Activated CD4-positive, alpha-beta T cell treated with anti-CD3 and anti-CD28 coated beads, Interleukin-2, amount 50 U/mL, for 24 hours (primary cell): ENCODE data around the gene ITGAD.

Source experiments
- DNase-seq, 2 donors: peaks; one replicate each; pipeline ENCODE4 v3.0.0-alpha.2; 2020; ENCODE audit warnings: low read depth in 1 of 2, low spot score in 1 of 2

Gene ITGAD

DNA sequence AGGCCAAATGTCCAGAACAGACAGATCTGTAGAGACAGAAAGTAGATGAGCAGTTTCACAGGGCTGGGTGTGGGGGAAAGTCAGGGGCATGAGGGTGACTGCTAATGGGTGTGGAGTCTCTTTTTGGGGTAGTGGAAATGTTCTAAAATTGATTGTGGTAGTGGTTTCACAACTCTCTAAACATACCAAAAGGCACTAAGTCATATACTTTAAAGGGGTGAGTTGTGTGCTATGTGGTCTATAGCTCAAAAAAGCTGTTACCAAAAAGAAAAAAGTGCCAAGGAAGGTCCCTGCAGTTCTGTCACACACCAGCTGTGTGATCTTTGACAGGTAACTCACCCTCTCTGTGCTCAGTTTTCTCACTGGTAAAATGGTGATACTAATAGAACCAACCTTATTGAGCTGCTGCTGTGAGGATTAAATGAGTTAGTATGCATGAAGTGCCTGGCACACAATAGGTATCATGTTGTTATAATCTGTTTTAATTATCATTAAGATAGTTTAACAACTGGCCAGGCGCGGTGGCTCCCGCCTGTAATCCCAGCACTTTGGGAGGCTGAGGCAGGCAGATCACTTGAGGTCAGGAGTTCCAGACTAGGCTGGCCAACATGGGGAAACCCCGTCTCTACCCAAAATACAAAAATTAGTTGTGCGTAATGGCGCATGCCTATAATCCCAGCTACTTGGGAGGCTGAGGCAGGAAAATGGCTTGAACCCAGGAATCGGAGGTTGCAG lies 27.8 kb upstream of the ITGAD start:
- DNase-seq = no peak

DNA sequence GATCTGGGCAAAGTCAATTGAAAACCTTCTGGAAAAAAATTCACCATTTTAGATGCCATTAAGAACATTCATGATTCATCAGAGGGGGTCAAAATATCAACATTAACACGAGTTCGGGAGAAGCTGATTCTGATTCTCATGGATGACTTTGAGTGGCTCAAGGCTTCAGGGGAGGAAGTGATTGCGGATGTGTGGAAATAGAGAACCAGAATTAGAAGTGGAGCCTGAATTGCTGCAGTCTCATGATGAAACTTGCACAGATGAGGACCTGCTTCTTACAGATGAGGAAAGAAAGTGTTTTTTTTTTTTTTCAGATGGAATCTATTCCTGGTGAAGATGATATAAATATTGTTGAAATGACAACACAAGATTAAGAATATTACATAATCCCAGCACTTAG lies 25.3 kb upstream of the ITGAD start:
- DNase-seq = no peak

DNA sequence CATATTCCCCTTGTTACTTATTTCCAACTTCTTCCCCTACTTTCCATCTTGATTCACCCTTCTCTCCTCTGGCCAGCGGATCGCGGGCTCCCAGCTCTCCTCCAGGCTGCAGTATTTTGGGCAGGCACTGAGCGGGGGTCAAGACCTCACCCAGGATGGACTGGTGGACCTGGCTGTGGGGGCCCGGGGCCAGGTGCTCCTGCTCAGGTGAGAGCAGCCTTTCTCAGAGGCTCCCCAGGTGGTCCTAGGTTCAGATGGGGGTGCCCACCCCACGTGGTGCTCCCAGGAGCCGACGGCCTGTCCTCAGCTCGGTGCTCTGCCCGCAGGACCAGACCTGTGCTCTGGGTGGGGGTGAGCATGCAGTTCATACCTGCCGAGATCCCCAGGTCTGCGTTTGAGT lies 22.1 kb upstream of the ITGAD start:
- DNase-seq = no peak

DNA sequence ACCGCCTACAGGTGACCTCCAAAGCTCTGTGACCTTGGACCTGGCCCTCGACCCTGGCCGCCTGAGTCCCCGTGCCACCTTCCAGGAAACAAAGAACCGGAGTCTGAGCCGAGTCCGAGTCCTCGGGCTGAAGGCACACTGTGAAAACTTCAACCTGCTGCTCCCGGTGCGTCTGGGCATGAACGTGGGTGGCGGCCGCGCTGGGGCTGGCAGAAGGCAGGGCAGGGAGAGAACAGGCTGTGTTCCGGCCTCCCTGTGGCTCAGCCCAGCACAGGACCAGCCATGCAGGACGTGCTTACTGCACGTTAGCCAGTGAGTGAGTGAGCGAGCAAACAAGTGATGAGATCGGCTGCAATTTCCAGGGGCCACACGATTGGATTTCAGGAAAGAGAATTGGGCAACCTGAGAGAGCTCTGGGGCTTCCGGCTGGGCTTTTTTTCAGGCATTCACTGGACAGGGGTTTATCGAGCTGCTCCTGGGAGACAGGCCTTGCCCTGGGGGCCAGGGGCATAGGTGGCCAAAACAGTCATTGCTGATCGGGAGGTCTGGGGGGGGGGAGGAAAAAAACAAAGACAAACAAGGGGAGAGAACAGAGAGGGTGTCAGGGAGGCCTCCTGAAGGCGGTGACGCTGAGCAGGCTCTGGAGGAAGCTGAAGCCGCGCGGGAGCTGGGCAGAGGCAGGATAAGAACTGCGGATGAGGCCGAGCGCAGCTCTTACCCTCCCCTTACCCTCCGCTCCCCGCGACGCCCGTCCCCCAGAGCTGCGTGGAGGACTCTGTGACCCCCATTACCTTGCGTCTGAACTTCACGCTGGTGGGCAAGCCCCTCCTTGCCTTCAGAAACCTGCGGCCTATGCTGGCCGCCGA lies 21.3 kb upstream of the ITGAD start:
- no peak for DNase-seq

DNA sequence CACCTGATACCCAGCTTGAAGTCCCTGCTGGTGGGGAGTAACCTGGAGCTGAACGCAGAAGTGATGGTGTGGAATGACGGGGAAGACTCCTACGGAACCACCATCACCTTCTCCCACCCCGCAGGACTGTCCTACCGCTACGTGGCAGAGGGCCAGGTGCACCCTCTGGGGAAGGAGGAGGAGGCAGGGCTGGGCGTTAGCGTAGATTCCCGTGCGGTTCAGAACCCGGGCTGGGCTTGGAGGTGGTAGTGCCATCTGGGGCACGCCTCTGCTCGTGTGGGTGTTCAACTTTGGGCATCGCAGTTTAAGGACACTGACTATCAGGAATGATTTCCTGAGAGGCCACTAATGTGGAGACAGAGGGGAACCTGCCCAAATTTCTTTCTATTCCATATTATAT lies 19.9 kb upstream of the ITGAD start:
- DNase-seq = no peak

DNA sequence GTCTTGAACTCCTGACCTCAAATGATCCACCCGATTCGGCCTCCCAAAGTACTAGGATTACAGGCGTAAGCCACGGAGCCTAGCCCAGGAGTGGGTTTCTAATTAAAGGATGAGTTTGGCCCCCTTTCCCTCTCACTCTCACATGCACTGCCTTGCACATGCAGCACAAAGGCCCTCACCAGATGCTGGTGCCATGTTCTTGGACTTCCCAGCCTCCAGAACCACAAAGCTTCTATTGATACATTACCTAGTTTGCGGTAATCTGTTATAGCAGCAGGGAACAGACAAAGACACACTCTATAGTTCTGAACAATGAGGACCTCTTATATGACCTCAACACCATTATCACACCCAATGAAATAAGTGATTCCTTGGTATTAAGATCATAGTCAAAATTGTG lies 17.9 kb upstream of the ITGAD start:
- DNase-seq = no peak

DNA sequence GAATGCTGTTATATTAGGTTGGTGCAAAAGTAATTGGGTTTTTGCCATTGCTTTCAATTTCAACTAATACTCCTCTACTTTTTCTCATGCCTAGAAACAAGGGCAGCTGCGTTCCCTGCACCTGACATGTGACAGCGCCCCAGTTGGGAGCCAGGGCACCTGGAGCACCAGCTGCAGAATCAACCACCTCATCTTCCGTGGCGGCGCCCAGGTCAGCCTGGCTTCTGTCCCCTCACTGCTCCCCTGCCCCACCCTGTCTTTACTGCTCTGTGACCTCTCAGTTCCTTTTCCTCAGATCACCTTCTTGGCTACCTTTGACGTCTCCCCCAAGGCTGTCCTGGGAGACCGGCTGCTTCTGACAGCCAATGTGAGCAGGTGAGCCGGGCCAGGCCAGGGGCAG lies 16.4 kb upstream of the ITGAD start:
- DNase-seq = no peak

DNA sequence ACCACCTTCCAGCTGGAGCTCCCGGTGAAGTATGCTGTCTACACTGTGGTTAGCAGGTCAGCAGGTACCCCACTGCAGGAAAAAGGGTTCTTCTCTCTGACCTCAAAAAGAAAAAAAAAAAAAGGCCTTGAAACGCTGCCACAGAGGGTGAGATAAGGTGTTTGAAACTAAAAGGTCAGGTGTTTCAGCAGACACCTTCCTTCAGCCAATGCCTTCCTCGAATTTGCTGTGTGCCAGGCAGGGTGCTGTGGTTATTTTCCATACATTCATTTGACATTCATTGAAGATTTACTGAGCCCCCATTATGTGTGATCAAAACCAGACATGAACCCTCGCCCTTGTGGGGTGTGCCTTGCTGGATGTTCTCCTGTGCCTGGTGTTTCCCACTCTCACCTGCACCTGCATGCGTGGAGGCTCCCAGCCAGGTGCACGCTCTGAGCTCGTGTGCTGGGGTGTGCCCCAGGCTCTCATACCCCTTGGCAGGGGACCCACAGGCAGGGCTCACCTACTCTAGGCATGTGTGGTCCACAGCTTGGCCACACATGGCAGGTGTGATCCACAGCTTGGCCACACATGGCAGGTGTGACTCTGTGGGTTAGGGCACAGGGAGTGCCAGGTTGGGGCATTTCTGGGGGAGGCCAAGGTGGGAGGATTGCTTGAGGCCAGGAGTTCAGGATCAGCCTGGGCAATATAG lies 15.8 kb upstream of the ITGAD start:
- DNase-seq = no peak

DNA sequence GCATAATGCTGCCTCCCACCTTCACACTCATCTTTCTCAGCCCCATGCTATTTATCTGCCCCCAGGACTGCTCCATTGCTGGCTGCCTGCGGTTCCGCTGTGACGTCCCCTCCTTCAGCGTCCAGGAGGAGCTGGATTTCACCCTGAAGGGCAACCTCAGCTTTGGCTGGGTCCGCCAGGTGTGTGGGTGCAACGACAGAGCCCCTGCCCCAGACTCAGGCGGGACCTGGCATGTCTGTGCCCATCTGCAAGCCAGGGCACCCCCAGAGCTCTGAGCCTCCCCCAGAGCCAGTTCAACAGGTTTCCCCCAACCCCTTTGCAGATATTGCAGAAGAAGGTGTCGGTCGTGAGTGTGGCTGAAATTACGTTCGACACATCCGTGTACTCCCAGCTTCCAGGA lies 12.9 kb upstream of the ITGAD start:
- no peak for DNase-seq

DNA sequence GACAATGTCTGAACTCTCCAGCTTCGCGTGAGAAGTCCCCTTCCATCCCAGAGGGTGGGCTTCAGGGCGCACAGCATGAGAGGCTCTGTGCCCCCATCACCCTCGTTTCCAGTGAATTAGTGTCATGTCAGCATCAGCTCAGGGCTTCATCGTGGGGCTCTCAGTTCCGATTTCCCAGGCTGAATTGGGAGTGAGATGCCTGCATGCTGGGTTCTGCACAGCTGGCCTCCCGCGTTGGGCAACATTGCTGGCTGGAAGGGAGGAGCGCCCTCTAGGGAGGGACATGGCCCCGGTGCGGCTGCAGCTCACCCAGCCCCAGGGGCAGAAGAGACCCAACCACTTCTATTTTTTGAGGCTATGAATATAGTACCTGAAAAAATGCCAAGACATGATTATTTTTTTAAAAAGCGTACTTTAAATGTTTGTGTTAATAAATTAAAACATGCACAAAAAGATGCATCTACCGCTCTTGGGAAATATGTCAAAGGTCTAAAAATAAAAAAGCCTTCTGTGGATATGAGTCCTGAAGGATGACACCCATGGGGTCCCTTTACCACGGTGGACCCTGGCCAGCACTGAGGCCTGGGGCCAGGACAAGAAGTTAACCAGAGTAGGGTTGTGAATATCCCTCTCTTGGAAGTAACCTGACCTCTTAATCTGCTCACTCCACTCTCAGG lies 10.5 kb upstream of the ITGAD start:
- peak; percentile 15 to 41 for DNase-seq

DNA sequence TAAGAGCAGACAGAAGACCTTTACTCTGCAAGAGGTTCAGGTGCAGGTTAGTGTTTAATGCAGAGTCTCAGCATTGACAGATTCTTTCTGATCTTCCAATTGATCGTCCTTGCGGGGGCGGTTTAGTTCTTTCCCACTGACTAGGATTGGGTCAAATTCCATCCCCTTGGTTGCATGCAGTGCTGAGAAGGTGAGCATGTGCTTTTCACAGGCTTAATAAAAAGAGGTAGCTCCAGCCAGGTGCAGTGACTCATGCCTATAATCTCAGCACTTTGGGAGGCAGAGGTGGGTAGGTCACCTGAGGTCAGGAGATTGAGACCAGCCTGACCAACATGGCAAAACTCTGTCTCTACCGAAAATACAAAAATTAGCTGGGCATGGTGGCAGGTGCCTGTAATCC lies 7.5 kb upstream of the ITGAD start:
- DNase-seq = no peak

DNA sequence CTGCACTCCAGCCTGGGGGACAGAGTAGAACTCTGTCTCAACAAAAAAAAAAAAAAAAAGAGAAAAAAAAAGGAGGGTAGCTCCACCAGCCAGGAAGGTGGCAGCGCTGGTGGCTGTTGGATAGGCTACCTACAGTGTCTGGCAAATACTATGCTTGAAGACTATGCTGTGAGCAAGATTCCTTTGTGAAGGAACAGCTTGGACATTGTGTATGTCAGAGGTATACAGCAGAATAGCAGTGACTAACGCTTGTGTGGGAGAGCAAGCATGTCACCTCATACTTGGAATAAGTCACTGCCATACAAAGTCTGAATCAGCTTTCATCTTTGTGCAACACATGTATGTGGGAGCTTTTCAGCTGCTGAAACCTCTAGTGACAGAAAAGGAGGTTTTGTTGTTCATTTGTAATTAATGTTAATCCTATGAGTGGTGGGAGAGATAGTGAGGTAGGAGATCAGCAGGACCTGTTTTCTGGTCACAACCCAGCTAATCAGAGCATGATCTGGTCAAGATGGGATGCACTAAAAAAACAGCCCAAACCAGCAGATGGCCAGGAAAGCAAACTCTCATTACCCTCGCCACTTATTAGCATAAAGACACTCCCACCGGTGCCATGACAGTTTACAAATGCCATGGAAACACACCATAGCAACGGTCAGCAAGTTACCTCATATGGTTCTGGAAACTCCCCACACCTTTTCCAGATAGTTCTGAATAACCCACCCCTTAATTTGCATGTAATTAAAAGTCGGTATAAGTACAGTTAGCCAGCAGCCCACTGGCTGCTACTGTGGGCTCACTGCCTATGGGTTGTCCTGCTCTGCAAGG lies 6.8 kb upstream of the ITGAD start:
- peak in 1 of 2 donors; percentile 26 for DNase-seq

DNA sequence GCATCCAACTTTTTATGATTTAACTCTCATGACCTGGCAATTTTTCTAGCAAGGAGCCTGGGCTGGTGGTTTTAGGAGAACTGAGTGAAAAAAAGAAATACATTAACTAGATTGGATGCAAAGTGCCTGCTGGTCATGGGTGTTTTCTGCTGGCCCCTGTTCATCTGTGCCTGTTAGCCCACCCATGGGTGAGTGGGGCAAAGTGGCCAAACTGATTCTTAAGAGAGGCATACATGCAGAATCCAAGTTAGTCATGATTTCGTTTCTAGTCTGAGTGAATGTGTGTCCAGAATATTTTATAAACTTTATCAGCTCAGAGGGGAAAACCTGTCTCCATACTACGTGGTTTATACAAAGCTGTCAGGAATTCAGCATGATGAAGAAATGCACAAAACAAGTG lies 4.6 kb upstream of the ITGAD start:
- no peak for DNase-seq

DNA sequence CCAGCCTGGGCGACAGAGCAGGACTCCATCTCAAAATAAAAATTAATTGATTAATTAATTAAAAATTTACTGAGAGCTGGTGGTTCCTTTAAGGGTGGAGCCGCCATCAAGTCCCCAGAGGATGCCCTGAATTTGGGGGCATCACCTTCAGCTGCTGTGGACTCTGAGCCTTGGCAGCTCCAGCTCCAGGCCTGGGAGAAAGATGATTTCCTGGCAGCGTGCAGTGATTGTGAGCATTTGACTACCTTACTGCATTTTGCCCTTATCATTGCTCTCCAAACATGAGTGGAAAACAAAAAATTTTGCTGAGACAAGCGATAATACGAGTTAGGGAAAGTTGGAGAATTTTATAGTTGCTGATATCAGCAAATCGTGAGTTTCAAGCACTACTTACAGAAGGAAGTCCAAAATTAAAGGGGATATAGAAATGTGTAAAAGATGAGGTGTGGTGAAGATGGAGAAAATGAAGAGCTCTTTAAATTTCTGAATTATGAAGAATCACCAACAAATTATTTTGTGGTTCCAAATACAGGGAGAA lies 2.6 kb upstream of the ITGAD start:
- no peak for DNase-seq

DNA sequence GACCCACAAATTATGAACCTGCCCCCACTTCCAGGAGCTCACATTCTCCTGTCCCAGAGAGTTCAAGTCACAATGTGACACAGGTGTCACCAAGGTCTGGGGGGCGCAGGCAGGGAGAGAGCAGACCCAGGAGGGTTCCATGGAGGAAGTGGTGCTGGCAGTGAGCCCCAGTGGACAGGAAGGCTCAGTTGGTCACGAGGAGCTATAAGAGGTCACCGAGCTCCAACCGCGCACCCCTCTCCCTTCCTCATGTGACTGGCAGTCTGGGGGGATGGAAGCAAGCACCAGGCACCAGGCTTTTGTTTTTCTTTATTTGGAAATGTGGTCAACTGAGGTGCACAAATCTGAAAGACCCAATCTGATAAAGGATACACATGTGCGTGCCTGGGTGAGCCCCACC lies 2.5 kb downstream of the ITGAD start:
- DNase-seq = no peak

DNA sequence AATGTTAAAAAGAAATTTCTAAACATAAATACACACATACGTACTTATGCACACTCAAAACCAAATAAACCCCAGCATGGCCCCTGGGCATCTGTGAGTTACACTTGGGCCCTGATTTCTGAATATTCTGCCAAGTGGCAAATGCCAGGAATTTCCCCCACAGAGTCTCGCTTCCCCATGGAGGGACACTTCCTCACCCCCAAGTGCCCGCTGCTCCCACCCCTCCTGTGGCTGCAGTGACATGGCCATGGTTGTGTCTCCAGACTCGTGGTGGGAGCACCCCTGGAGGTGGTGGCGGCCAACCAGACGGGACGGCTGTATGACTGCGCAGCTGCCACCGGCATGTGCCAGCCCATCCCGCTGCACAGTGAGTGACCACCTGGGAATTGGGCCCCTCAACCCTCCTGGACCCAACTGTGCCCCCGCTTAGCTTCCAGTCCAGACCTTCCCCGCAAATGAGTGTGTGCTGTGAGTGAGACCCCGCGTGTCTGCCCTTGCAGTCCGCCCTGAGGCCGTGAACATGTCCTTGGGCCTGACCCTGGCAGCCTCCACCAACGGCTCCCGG lies 4.0 kb downstream of the ITGAD start:
- DNase-seq = no peak

DNA sequence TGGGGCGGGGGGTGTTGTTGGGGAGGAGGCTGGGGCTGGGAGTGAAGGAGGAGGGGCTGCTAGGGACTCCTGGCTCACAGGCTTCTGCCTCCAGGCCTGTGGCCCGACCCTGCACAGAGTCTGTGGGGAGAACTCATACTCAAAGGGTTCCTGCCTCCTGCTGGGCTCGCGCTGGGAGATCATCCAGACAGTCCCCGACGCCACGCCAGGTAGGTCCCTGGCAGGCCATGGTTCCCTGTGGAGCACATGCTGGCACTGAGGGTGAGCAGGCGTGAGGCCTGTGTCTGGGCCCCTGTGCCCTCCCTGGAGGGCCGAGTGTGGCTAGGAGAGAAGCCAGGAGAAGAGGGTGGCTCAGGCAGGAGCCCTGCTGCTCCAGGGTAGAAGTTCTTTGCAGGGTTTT lies 4.6 kb downstream of the ITGAD start:
- DNase-seq = no peak

DNA sequence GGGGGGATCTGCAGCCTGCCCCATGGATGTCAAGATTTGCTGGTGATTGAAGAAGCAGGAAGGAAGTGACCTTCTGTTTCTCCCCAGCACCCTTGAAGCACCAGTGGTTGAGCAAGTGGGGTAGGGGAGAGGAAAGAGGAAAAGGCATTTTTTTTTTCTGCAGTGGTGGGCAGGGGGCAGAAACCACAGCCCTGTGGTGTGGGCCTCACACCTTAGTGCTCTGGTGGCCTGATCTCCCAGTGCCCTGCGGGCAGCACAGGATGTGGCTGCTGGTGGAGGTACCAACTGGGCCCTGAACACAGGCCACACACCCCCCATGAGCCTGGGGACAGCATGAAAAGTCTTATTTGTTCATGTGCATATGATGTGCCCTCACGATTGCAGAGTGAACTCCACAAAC lies 7.1 kb downstream of the ITGAD start:
- DNase-seq = no peak

DNA sequence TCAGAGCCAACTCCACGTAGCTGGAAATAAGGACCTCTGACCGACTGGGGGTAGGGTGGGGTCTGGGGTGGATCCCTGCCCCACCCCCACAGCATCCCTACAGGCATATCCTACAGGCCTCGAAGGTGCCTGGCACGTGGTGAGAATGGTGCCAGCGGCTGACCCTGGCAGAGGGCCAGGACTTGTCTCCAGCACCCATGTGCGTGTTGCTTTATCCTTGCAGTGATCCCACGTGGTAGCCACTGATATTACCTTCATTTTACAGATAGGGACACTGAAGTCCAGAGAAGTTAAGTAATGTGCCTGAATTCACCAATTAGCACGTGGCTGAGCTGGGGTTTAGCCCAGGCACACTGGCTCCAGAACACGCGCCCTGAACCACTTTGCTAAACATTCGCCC lies 8.3 kb downstream of the ITGAD start:
- DNase-seq = no peak

DNA sequence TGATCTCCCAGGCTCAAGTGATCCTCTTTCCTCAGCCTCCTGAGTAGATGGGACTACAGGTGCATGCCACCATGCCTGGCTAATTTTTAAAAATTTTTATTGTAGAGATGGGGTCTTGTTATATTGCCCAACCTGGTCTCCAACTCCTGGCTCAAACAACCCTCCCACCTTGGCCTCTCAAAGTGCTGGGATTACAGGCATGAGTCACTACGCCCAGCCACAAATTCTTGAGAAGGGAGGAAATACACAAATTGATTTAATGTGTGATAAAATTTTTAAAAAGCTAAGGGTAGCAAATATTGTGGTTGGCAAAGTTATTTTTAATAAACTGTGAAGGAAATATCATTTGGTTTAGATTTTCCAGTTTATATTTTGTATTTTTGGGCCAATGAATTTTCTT lies 9.6 kb downstream of the ITGAD start:
- DNase-seq = no peak
